ENCODE results near the gene PTGFRN.

DNA sequence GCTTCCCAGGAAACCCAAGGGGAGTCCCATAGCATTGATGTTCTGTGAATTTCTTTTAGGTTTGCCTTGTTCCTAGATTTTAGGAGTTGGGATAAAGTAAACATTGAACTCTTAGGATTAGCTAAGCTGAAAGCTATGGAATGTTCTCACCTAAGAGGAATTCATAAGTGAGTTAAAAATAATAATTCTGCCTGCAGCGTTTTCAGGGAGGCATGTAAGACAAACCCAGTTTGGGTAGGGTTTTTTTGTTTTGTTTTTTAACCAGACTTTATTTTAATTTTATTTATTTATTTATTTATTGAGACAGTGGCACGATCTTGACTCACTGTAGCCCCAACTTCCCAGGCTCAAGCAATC lies 62.9 kb downstream of the PTGFRN start:
- TF ChIP-seq, protein P1, sequence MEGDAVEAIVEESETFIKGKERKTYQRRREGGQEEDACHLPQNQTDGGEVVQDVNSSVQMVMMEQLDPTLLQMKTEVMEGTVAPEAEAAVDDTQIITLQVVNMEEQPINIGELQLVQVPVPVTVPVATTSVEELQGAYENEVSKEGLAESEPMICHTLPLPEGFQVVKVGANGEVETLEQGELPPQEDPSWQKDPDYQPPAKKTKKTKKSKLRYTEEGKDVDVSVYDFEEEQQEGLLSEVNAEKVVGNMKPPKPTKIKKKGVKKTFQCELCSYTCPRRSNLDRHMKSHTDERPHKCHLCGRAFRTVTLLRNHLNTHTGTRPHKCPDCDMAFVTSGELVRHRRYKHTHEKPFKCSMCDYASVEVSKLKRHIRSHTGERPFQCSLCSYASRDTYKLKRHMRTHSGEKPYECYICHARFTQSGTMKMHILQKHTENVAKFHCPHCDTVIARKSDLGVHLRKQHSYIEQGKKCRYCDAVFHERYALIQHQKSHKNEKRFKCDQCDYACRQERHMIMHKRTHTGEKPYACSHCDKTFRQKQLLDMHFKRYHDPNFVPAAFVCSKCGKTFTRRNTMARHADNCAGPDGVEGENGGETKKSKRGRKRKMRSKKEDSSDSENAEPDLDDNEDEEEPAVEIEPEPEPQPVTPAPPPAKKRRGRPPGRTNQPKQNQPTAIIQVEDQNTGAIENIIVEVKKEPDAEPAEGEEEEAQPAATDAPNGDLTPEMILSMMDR (IDR thresholded peaks at IDR 0.05): no peak
- TF ChIP-seq POLR2A (IDR thresholded peaks at IDR 0.05) (no peak), EP300 (IDR thresholded peaks at IDR 0.05) (no peak)
